GM19043 (cell line): ENCODE results near the gene TMEM184B.

ENCODE experiments used
- ATAC-seq: cut with Tn5 transposase; IDR thresholded peaks from one replicate; pipeline ENCODE4 v1.9.1; 2021; ENCODE audit warnings: low read depth; ENCODE audit not compliant: unreplicated experiment

Gene TMEM184B

DNA sequence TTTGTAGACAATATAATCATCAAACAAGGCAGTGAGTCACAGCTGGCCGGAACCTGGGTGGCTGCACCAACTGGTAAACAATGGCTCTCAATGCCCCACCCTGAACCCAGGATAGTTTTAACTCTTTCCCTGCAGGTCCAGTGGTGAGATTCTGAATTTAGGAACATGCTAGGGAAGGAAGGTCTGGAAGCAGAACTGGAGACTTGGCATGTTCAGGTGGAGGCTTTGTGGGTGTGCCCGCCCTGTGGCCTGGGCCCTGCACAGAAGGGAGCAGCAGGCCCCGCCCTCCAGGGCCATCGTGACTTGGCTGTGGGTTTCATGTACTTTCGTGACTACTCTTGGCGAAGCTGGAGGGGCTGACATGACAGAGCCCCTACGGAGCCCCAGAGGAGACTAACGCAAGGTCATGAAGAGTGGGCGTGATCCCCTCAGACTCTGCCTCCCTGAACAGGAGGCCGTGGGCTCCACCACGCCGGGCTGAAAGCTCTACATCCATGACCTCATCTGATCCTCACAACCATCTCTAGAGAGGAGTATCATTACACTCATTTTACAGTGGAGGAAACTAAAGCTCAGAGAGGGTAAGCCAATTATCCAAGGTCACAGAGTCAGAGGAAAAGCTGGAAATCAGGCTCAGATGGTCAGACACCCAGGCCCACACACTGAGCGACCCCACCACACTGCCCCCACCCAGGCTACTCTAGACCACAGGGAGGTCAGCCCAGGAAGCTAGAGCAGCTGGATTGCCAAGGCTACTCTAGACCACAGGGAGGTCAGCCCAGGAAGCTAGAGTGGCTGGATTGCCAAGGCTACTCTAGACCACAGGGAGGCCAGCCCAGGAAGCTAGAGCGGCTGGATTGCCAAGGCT lies 43.7 kb downstream of the TMEM184B start:
- no peak for ATAC-seq

DNA sequence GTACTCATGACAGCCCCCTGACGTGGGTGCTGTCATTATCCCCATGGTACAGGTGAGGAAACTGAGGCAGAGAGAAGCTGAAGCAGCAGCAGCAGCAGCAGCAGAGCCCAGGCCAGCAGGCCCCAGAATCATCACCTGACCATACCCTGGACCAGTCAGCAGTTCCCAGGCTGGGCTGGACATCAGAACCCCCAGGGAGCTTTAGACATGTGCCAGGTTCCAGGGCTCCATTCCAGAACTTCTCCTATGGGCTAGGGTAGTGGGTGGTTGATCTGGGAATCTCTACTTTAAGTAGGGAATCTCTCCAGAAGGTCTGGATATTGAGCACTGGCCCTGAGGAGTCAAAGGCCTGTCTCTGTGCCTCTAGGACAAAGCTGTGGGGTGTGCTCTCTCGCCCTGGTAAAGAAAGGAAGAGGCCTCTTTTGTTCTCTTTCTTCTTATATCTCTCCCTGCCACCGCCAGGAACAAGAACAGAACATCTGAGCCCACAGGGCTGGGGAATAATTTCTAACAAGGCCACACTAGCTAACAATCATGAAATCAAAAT lies 44.4 kb downstream of the TMEM184B start:
- no peak for ATAC-seq

DNA sequence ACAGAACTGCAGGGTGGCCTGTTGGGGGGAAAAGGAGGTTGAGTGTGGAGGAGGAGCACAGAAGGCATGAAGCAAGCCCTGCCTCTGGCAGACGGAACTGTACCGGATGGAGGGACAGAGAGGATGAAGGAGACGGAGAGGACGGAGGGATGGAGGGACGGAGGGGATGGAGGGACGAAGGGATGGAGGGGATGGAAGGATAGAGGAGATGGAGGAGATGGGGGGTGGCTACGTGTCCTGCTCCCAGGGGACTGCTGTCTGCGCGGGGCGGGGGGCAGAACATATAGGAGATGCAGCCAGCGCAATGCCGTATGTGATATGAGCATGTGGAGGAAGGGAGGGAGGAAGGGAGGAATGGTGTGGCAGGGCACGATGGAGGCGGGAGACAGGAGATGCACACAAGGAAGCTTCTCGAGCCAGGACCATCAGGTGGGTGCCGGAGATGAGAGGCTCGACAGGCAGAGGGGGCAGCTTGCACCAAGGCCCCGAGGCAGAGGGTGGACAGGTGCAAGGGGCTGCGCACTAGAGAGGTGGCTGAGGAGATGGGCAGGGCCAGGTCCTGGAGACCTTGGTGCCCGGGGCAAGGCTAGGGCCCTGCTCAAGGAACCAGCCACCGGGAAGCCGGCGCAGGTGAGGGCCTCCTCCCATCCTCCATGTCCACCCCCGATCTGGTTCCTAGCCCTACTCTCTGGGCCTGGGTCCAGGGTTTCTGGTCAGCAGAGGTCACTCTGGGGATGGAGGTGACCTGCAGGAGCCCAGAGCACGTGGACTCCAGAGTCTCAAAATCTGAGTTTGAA lies 45.8 kb downstream of the TMEM184B start:
- ATAC-seq, result no peak

DNA sequence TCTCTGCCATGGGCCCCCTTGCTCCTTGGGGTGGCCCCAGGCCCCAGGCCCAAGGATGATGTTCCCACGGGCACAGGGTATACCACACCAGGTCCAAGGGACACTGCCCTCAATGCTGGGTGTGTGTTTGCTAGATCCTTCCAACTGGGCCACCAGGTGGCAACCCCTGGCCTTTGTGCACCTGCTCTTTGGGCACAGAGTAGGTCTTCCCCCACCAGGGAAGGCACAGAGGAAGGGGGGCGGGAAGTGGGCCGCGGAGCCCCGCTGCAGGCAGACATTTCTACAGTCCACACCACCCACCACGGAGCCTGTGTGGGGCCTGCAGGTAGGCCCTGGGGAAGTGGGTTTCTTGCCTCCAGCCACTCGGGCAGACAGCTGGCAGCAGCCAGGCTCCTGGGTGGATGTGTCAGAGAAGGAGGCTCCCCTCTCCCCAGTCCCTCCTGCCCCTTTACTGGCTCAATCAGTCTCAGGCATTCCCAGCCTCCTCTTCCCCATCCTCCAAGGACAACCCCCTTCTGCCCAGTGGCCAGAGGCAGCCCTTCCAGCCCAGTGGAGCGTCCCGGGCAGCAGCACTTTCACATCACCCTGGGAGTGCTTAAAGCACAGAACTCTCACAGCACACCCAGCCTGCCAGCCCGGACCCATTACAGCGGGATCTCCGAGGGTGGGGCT lies 49.4 kb downstream of the TMEM184B start:
- ATAC-seq, result no peak

DNA sequence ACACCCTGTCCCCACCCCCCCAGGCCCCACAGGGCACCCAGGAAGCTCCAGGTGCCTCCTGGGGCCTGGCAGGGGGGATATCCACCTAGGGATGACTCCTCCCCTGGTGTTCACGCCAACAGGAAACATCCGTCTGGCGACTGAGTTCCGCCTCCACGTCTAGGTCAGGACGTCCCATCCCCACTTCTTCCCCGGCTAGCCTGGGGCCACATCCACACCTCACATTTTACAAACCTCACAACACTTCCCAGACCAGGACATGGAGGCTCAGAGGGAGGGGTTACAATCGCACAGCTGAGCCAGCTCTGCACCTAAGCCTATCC lies 50.1 kb downstream of the TMEM184B start:
- ATAC-seq, result no peak

DNA sequence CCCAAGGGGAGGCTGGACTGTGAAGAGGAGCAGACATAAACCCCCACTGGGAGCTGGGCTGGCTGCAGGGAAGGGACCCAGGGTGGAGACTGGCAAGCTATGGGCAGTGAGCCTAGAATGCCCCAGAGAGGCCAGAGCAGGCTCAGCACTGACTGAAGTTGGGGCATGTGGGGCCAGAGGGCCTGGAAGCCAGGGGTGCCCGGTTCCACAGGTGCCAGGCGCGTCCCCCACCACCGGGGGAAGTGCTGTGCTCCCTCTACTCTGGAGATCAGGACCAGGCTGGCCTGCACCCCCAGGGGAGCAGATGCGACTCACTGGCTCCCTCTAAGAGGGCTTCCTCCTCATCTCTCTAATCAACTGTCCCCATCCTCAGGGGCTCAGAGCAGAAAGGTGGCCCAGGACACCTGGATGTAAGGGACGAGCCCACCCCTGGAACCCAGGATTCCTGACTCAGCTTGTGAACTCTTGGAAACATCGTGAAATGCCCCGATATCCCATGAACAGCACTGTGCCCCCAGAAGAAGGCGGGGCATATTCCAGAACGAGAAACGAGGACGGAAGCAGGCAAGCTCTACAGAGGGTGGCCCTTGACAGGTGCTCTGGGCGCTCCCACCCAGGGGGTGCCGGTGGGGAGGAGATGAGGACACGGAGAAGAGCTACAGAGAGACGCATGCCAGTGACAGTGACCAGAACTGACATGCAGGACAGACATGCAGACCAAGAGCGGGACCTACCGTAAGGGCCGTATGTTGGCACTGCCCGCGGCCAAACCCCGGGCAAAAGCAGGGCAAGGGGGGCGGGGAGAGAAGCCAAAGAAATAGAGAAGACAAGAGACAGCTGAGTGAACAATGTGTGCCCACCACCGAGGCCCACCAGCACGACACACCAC lies 50.7 kb downstream of the TMEM184B start:
- ATAC-seq, result no peak

DNA sequence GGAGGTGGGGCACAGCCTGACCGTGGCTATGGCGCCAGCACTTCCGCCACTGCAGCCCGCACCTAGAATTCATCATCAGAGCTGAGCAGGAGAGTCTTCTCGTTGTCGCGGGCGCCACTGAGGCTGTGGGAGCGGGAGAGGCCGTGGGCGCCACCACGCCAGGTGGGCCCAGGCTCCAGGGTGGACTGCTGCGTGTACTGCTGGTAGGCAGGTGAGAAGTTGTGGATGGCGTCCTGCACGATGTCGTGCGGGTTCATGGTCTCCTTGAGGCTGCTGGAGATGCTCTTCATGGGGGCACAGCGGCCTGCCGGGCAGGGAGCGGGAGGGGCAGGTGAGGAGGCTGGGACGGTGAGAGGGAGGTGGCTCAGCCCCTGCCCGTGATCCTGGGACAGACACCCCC lies 51.4 kb downstream of the TMEM184B start:
- ATAC-seq, result no peak

DNA sequence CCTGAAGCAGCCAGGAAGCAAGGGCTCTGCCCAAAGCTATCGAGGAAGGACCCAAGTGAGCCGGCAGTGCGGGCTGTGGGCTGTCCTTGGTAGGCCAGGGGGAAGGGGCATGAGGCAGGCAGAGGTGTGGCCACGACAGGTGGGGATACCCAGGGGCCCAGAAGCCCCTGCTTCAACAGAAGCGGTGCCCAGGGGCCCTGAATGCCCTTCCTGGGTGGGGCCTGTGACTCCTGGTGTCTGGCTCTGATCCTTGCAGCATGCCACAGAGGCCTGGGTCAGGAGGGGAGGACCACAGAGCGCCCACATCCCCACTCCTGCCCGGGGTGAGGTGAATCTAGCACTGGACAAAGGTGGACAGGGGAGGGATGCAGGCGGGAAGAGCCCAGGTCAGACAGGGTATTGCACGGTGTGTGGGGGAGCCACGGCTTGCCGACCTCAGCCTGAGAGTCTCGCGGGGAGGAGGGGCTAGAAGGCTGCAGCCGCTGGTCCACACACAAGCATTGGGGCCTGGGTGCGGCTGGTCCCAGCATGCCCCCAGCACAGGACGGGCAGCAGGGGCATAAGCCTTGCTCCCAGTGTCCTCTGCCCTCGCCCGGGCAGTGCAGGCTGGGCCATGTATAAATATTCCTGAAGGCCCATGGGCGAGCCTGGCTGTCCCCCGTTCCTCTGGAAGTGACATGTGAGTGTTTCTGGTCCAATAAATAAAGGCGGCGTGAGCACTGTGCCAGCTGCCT lies 52.0 kb downstream of the TMEM184B start:
- no peak for ATAC-seq

DNA sequence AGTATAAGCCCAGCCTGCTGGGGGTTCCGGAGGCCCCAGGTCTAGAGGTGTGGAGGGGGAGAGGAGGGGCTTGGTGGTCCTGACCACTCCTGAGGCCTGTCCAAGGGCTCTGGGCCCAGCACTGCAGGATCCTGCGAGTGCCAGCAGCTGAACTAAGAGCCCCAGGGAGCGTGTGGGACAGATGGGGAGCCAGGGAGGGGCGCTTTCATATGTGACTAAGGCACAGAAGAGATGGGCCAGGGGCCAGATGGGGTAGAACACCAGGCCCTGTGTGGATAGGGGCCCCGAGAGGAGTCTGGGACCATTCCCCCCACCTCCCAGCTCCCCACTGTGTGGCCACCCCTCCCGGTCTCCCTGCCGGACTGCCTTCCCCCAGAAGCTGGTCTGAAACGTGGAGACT lies 52.6 kb downstream of the TMEM184B start:
- no peak for ATAC-seq

DNA sequence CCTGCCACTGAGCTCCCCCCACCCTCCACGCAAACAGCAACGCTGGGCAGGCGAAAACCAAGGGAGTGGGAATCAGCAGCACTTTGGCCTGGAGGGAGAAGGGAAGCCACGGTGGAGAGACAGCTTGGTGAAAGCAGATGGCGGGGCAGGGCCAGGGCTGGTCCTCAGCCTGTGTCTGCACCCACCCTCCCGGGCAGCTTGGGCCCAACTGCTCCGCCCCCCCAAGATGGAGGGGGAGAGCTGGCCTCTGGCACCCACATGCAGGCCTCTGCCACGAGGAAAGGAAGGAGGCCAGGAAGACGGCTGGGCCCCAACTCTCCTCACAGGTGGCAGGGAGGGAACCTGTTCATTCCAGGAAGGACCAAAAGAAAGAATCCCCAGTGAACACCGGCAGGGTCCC lies 53.2 kb downstream of the TMEM184B start:
- ATAC-seq, result no peak

DNA sequence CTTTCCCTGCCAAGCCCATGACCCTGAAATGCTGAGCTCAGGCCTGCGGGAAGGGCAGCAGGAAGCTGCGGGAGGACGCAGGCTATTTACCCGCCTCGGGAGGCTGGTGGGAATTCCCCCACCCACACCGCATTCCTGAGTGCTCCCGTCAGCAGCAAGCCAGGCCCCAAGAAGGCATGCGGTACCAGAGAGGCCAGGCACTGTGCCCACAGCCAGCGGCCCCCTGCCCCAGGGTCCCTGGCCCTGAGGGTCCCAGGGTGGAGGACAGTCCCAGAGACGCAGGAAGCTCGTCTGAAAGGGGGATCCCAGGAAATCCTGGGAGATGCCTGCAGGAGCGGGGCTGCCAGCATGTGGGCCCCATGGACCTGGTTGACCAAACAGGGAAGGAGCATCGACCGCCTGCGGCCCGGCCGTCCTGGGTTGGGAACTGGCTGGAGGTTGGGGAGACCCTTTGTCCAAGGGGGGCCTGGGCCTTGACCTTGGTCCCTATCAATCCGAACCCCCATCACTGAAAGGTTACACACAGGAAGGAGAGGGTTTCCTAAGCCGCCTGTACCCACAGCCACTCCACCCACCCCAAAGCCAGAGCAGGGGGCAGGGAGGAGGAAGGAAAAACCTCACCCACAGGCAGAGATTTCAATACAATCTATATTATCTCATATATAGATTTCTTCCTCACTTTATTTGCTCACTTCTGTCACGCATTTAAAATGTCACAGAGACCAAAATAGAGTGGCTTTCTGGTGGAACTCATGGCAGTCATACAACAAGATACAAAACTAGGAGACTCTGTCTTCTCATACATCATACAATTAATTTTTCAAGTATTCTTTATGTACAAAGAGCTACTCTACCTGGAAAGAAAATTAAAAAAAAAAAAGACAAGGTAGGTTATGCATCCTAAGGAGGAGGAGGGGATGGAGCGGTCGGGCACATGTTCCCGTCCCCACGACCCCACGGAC lies 53.9 kb downstream of the TMEM184B start:
- ATAC-seq, result no peak

DNA sequence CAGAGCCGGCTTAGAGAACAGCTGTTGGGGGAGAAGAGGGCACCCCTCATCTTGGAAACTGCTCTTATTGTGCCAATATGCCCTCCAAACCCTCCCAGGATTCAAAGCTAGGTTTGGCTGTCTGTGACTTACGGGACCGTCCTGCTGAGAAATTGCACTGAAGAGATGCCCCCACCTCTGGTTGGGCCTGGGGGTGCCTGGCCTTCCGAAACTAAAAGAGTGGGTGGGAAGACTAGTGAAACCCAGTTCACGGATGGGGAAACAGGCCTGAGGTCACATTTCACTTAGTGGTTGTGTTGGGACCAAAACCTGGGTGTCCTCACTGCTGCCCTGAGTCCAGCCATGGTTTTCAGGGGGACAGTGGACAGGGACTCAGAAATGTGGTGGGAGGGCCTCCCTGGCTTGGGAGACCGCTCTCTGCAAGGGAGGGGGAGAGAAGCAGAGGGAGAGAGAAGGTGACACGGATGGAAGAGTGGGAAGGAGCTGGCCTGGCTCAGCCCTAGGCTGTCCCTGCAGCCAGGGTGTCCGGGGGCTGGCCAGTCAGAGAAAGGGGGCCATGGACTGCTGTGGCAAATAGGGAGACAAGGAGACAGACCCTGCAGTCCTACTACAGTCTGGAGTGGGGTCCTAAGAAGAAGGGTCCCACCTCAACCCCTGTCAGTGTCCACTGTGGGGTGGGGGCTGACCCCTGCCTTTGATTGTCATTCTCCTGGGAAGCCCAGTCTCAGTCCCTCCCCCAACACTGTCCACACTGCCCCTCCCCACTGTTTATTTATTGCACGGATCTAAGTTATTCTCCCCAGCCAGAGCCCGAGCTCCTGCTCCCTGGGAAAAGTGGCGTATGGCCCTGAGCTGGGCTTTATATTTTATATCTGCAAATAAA lies 57.4 kb downstream of the TMEM184B start:
- ATAC-seq, result no peak

DNA sequence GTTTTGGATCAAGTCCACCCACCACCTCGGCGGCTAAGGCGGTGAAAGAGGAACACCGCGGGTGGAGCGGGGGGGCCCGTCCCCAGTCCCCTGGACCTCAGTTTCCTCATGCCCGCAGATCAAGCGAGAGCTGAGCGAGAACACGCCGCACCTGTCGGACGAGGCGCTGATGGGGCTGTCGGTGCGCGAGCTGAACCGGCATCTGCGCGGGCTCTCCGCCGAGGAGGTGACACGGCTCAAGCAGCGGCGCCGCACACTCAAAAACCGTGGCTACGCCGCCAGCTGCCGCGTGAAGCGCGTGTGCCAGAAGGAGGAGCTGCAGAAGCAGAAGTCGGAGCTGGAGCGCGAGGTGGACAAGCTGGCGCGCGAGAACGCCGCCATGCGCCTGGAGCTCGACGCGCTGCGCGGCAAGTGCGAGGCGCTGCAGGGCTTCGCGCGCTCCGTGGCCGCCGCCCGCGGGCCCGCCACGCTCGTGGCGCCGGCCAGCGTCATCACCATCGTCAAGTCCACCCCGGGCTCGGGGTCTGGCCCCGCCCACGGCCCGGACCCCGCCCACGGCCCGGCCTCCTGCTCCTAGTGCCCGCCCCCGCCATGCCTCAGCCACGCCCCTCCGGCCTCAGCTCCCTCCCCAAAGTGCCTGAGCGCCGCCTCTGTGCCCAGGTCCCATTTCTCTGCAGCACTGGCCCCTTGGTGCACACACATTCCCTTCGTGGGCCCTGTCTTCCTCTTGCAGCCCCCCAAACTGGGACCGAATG lies 58.3 kb downstream of the TMEM184B start:
- ATAC-seq, result no peak

DNA sequence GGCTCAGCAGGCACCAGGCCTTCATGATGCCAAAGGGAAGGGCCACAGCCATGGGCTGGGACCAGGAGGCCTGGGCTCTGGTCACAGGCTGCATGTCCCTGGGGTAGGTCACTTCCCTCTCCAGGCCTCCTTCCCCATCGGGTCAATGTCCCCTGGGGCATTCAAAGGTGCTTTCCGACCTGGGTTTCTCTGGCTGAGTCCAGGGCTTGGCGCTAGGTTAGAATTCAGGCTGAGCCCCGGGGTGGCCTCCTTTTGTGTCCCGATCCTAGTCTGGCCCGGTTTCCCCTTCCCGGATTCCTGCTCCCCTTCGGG lies 58.9 kb downstream of the TMEM184B start:
- no peak for ATAC-seq

DNA sequence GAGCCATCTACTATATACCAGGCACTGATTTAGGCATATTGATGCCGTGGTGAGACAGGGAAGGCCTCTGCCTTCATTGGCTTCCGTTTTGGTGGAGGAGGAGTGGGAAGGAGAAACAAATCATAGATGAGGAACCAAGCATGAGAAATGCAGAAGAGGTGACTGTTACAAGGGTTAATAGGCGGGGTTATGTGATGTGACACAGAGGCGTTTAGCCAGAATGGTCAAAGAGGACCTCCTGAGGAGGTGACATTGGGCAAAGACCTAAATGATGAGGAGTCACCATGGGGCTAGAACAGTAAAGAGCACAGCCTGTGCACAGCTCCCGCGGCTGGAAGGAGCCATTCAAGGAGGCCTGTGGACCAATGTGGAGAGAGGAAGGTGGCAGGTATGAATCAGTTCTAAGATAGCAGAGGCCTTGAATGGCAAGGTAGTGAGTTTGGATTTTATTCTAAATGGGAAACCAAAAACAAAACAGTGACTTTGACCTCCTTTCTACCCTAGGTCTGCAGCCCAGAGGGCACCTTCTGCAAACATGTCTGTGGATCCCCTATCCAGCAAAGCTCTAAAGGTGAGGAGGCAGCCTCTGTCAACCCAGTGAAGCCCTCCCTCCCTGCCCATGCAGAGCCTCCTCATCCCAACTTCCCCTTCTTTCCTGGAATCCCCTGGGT lies 59.4 kb downstream of the TMEM184B start:
- no peak for ATAC-seq

DNA sequence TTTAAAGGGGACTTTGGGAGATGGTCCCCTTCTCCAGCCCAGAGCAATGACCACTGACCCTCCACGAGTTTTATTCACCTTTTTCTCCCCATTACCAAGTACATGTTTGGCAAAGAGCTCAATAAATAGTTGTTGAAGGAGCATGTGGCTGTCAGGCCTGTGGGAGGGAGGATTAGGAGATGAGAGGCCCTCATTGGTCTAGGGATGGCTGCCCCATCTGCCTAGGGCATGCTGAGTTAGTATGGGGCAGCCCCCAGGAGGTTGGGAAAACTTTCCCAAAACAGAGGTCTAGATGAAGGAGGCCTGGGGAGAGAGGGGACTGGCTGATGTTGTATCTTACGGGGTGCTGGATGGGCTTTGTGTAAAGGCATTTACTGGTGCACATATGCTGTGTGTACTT lies 60.4 kb downstream of the TMEM184B start:
- ATAC-seq, result no peak
